HG03378 (cell line): ENCODE measurements around the gene UMODL1.

Experiments used
- ATAC-seq: cut with Tn5 transposase; IDR thresholded peaks from one replicate; pipeline ENCODE4 v1.9.1; 2021; ENCODE audit warnings: mild to moderate bottlenecking, moderate library complexity; ENCODE audit not compliant: unreplicated experiment

The UMODL1 gene

GRCh38 chr21:42146821-42147220 lies 75.7 kb downstream of the UMODL1 start:
- ATAC-seq, result no peak

GRCh38 chr21:42147386-42148020 lies 76.4 kb downstream of the UMODL1 start:
- no peak for ATAC-seq

DNA sequence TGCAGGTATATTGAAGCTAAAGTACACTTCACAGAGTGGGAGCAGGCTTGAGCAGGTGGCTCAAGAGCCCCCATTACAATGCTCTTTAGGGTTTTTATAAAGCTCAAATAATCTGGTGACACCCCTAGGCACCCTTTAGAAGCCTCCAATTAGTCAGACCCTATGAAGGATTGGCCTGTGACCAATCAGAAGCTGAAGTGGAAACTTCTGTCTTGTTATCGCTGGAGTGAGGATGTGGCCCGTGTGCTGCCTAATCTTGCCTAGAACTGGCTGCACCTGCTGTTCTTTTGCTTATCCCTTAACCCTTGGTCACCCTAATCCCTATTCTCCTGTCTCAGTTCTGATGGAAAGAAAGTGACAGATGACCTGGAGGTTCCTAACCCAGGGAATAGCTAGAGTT lies 77.0 kb downstream of the UMODL1 start:
- no peak for ATAC-seq

GRCh38 chr21:42148584-42148983 lies 77.5 kb downstream of the UMODL1 start:
- ATAC-seq, result no peak

DNA sequence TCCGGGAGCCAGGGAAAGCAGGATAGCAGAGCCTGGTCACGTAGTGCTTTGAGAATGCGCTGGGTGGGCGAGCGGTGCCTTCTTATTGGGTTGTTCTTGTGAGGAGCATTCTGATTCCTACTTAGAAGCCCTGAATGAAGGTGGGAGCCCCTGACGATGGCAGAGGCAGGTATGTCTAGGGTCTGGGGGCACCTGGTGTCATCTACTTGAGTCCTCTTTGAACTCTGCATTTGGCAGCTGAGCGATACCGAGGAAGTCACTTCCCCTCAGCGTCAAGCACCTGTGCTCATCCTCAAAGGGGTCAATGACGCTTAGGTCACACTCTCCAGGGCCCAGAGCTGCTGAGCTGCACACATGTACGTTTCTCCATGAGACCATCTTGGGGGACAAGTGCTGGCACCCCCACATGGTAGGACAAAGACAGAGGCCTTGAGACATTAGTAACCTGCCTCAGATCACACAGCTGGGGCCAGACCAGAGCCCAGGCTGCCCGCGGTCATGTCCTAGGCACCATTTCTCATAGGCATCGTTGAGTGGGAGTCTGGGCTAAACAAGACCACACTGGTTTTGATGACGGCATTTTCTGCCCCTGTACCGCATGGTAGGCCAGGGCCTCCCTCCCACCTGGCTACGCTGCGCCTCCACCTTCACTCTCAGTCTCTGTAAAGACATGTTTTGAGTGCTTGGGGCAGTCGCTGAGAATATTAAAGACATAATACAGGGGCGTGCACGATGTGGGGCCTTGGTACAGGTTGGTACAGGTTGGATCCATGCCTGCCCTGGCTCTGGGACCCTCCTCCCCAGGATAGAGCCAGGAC lies 78.7 kb downstream of the UMODL1 start:
- ATAC-seq, result no peak

DNA sequence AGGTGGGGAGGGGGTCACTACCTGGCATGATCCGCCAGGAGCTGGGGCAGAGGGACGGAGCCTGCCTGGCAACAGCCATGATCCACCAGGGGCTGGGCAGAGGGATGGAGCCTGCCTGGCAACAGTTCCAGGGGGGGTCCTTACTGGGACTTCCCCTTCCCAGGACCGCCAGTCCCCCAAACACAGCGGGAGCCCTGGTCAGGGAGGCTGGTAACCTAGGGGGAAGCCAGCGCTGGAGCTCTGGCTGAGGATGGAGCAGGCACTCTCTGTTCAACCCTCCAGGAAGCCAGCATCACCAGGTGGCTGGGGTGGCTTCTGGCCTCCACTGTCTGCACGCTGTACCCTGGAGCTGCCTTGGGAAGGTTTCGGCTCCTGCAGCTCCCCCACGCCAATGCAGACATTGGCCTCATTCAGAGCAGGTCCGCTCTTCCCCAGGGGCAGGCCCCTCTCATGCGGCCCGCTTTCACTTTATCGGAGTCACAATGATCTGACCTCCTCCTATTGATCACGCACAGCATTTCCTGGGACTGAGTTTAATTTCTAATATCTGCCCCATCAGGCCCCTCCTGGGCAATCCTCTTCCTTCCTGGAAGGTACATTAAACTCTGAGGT lies 79.5 kb downstream of the UMODL1 start:
- ATAC-seq, result no peak

DNA sequence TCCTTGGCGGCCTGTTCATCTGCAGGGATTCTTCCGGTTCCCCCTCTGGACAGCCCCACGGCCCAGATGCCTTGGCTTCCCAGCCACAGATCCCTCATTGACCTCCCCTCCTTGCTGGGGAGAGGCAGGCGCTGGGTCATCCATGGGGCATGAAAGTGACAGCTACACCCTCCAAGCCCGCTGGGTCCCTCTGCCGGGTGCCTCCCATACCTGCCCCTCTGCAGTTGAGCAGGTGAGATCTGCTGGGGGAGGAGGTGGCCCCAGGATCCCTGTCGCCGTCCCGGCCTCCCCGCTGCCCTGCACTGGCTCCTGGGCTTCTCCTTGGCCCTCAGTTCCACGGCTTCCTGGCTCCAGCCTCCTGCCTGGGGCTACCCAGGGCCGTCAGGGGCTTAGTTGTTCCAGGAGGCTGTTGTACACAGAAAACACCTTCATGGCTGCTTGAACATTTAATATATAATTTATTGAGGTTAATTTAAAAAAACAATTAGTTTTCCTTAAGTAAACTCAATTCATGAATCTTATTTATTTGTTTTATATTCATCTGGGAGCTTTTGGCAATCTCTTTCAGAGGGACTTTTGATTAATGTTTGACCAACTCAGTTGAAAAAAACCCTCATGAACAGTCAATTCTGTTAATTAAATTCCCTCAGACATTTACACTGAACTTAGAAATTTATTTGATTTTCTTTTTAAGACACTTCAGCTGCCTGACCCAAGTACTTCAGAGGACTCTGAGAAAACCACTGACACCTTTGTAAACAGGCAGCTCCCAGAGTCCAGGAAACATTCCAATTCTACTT lies 80.2 kb downstream of the UMODL1 start:
- no peak for ATAC-seq

GRCh38 chr21:42151948-42152220 lies 80.8 kb downstream of the UMODL1 start:
- no peak for ATAC-seq

DNA sequence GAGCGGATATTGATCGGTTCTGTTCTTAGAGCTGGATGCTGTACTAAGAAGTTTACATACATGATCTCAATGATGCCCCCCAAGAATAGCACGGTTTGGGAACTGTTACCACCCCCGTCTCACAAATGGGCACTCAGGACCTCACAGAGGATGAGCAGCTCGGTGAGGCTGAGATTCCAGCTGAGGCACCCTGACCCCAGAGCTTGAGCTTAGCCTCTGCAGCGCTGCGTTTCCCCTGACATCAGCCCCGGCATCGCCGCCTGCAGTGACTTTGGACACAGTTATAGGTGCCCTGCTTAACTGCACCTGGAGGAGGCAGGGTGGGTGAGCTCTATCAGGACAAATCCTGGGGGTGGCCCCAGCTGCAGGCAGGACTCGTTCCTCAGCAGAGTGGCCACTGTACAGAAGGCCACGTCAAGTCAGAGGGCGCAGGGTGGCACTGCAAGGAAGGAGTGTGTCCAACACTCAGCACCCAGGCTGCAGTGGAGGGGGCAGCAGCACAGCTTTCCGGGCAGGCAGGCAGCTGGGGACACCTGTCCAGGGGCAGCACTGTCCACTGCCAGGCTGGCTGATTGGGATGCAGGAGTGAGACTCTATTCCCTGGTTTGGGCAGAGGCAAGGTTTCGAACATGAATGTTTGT lies 82.0 kb downstream of the UMODL1 start:
- ATAC-seq, result no peak

DNA sequence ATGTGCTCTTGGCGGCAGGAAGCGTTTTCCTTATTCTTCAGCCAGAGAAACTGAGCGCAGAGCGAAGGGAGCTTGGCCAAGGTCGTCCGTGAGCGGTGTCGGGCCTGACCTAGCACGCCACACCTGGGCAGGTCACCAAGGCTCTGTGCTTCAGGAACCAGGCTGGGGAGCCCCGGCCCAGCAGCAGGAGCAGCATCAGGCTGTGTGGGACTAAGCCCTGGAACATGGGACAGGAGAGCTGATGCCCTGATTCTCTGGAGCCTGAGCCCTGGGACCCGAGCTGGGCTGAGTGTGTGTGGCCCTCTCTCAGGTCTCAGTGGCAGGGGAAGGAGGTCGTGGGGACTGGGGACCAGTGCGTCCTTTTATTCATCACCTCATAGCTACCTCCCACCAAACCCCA lies 82.6 kb downstream of the UMODL1 start:
- no peak for ATAC-seq

GRCh38 chr21:42154237-42155044 lies 83.3 kb downstream of the UMODL1 start:
- ATAC-seq, result no peak

DNA sequence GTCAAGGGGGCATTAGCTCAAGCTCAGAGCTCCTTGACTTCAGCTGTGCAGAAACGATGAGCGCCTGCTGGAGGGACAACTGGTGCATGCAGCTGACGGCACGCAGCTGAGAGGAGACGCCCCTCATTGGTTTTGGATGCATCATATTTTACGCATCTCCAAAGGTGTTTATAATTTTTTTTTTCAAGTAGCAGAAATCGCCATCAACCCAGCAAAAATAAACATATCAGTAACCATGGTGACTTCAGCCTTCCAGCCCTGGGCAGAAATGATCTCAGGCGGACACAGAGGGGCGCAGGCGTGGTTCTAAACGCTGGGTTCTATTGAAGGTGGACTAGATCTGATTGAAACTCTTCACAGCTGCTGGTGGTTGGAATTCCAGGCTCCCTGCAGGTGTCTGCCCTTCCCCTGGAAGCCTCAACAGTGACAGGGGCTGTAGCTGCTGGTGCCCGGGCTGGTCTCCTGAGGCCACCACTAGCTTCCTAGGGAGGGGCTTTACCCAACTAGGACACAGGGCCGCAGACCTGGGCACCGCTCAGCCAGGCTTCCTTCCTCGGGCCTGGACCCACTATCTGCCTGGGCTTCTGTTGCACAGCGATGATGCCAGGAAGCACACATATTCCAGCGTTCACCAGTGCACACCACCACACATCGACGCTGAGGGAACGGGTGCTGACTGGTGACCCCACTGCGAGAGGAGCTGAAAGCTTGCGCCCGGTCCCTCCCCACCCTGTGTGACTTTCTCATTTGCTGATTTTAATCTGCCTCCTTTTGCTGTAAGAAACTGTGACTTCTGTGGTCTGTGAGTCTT lies 84.1 kb downstream of the UMODL1 start:
- no peak for ATAC-seq

DNA sequence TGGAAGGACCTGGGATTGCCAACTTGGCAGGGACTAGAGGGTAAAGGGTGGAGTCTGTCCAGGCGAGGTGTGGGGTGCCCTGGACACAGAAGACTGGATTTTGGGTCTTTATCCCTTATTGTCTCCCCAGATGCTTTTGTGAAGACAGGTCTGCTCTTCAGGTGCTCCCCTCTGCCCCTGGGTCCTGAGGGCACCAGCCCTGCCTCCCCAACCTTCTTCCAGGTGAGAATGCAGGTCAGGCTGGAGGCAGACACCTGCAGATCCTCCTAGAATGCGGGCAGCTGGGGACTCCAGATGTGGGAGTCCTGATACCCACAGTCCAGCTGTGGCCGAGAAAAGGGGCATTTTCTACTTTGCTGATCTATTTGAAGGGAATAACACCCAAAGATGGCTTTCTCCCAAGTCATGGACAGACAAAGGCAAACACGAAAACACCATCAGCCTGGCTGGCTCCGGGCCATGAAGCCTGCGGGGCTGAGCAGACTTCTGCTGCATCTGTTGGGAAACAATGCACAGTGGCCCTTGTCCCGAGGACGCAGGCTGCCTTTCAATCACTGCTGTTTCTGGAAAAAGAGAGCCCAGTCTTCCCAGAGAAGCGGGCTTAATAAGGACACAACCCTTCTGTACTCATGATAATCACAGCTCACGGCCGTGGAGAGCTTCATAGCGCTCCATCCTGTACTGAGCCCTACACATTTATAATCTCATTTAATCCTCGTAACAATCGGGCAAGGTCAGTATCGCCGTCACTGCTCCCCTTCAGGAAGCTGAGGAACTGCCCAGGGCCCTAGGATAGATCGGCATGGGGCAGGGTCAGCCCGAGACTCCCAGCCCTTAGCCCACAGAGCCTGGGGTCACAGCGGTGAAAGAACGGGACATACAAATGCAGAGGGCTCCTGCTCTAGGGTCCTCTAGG lies 85.8 kb downstream of the UMODL1 start:
- ATAC-seq, result no peak

- ATAC-seq, result no peak
Measured at GRCh38 chr21:42157606-42158310, 86.6 kb downstream of the UMODL1 start.

DNA sequence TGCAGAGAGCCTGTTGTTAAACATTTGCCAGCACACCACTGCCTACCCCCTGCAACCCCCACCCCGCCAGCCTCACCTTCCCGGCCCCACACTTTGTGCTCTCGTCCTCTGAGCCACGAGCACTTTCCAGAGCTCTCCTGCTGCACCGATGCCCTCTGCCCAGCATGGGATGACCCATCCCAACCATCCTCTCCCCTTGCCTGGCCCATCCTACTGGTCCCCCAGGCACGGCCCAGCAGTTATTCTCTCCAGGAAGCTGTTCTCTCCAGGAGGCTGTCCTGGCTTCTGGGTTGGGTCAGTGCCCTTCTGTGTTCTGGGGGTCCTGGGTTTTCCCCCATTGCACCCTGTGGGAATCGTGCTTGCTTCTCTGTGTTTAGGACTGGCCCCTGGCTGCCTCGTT lies 87.7 kb downstream of the UMODL1 start:
- ATAC-seq, result no peak

- no peak for ATAC-seq
Measured at GRCh38 chr21:42159560-42160110, 88.5 kb downstream of the UMODL1 start.

DNA sequence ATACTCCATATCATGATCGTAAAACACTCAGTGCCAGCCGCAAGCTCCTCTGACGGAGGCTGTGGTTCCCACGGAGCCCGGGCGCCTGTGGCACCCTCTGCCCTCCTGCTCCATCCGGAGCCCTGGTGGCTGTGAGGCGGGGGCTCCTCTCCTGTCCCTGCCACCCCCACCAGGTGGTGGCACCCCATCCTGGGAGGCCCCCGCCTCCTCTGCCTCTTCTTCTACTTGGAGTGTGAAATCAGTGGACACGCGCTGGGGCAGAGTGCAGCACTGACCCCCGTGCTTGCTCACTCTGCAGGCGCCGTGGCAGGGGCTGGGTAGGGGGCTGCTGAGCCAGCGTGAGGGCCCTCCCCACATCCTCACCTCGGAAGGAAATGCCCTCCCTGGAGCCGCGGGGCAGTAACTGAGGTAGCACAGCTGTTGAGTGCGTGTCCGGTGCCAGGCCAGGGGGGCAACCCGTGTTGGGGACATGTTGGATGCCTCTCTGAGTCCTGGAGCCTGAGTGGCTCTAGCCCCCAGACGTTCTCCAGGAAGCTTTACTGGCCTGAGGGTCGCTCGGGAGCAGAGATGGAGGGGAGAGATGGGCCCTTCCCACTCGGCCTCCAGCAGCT lies 89.1 kb downstream of the UMODL1 start:
- ATAC-seq, result no peak
